Vagina (tissue), 2 donors: ENCODE data around the gene PTTG1IP.

Source experiments
- POLR2A ChIP-seq, 2 donors: fragments of 450-650 bp; IDR thresholded peaks; one replicate each; pipeline ENCODE4 v1.6.1; 2017; ENCODE audit warnings: antibody characterized with exemption in 2 of 2, mild to moderate bottlenecking in 2 of 2, moderate library complexity in 2 of 2
- POLR2AphosphoS5 ChIP-seq, 2 donors: sonication (generic); formaldehyde crosslinking; IDR thresholded peaks; one replicate each; pipeline ENCODE4 v1.9.0; 2017; ENCODE audit warnings: antibody characterized with exemption in 2 of 2, mild to moderate bottlenecking in 2 of 2, low read depth in 1 of 2; ENCODE audit not compliant: insufficient read depth in 1 of 2
- TF ChIP-seq, protein P1 (sequence below), 3 experiments: fragments of 450-650 bp in 2 of 3; fragments of 200-600 bp in 1 of 3; sonication (generic) in 1 of 3; IDR thresholded peaks; one replicate each; pipeline ENCODE4 v1.5.1; 2017 to 2019; ENCODE audit warnings: antibody characterized with exemption in 3 of 3, mild to moderate bottlenecking in 2 of 3, moderate library complexity in 2 of 3

DNA sequence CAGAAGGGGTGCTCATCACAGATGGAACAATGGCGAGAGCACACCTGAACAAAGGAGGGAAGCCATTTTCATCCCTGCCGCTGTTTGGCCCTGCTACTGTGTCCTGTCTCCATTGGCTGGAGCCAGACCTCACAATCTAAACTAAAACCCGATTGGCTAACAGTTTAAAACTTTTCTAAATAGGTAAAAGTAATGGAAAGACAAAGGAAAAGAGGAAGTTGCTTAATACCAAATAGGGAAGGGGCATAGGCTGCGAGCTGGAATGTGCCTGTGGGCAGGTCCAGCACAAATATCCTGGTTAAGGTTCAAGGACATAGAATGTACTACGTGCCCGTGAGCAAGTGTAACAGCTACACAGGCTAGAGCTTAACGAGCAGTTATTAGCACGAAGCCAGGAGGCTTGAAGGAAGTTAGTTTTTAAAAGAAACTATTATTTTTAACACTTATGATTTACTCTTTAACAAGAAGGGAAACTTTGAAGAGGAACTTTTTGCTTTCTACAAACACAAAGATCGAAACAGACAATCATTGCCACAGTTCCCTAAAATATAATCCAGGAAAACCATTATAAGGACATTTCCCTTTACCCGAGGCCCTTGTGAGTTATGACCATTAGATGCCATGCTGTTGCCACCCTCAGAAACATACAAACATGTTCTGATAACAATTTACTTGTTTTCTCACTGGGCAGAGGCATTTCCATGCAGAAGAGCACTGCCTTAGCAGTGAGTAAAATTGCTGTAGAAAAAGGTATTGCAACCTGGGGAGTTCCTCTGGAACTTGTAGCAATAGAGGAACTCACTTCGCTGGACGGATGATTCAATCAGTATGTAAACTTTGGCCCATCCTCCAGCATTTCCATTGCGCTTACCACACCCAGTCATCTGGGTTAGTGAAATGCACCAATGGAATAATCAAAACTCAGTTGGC, 4.8 kb upstream of the PTTG1IP start:
- TF ChIP-seq, protein P1, sequence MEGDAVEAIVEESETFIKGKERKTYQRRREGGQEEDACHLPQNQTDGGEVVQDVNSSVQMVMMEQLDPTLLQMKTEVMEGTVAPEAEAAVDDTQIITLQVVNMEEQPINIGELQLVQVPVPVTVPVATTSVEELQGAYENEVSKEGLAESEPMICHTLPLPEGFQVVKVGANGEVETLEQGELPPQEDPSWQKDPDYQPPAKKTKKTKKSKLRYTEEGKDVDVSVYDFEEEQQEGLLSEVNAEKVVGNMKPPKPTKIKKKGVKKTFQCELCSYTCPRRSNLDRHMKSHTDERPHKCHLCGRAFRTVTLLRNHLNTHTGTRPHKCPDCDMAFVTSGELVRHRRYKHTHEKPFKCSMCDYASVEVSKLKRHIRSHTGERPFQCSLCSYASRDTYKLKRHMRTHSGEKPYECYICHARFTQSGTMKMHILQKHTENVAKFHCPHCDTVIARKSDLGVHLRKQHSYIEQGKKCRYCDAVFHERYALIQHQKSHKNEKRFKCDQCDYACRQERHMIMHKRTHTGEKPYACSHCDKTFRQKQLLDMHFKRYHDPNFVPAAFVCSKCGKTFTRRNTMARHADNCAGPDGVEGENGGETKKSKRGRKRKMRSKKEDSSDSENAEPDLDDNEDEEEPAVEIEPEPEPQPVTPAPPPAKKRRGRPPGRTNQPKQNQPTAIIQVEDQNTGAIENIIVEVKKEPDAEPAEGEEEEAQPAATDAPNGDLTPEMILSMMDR (IDR thresholded peaks at IDR 0.05): no peak
- no peak for TF ChIP-seq POLR2AphosphoS5 (IDR thresholded peaks at IDR 0.05; ENCODE audit: insufficient read depth in 1 of 2, low read depth in 1 of 2)
- no peak for TF ChIP-seq POLR2A (IDR thresholded peaks at IDR 0.05)
